Upper lobe of right lung (tissue), 1 donor: ENCODE results near the gene MEA1. TPM values are rescaled to one million over a fixed set of nuclear protein-coding genes. Genes with fewer than 3 reads are reported as not detected.
"Not testable (repeated sequence)": the region's sequence is repeated elsewhere in the genome, so short reads cannot be mapped to it uniquely, and the experiment has no call there.

Experiments used
- ATAC-seq: fragments of 200-7000 bp; cut with Tn5 transposase; one replicate; pipeline ENCODE4 v1.9.1; 2020; ENCODE audit warnings: mild to moderate bottlenecking, moderate library complexity
- DNase-seq: peaks from one replicate; pipeline ENCODE4 v3.0.0-alpha.2; 2020
- H3K27ac ChIP-seq: fragments of 200-600 bp; one replicate; pipeline ENCODE4 v1.8.0; 2022
- H3K27me3 ChIP-seq: fragments of 200-600 bp; one replicate; pipeline ENCODE4 v1.8.0; 2022; ENCODE audit warnings: mild to moderate bottlenecking
- H3K36me3 ChIP-seq: fragments of 200-600 bp; one replicate; pipeline ENCODE4 v1.8.0; 2022
- H3K4me1 ChIP-seq: fragments of 200-600 bp; one replicate; pipeline ENCODE4 v1.8.0; 2022
- H3K4me3 ChIP-seq: fragments of 200-600 bp; one replicate; pipeline ENCODE4 v1.8.0; 2022; ENCODE audit warnings: mild to moderate bottlenecking
- H3K9me3 ChIP-seq: fragments of 200-600 bp; one replicate; pipeline ENCODE4 v1.8.0; 2022
- intact Hi-C: fragments of 100-400 bp; cut with DNase I; formaldehyde crosslinking; loops from one replicate; pipeline ENCODE4 v1.11.0; 2022
- total RNA-seq: library from RNA; stranded (reverse); fragmentation: NEBNext Ultra II Directional; extraction: Animal tissue kit (Norgen Biotek cat#: 25700); gene quantifications from one replicate; pipeline ENCODE4 v1.2.1, GENCODE V29; 2021
- TF ChIP-seq, protein P1 (sequence below): fragments of 200-600 bp; IDR thresholded peaks from one replicate; pipeline ENCODE4 v1.8.0; 2022; ENCODE audit warnings: antibody characterized with exemption
- donor health status: DM: no; HTN: yes; CAD: no; lungs with severe emphysema.

Gene MEA1
- total RNA-seq, 1 donor from 2014 or later, result 45.5 TPM

DNA sequence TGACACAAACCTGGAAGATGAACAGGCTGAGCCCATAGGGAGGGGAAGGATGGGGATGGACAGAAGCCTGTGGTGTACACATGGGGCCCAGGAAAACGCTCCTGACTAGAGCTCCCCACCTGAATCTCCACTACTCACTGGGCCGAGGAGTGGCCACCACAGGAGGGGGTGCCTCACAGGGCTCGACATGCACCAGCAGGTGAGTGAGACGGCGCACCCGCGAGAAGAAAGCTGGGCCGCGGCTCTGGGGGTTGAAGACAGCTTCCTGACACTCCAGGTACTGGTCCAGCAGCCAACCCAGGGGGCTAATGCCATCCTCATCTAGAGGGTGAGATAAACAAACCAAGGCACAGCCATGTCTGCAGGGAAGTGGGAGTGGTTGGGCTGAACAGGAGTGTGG is 29.6 kb upstream of the MEA1 start:
- intact Hi-C loops, result no loop called here
- H3K4me3 ChIP-seq, result no peak overlapping the region
- H3K4me1 ChIP-seq, result no peaks in the 10 kb centered on the region
- peaks cover 70% of the 10 kb centered on the region for H3K36me3 ChIP-seq
- ATAC-seq, result no peak
- H3K27me3 ChIP-seq, result no peaks in the 10 kb centered on the region
- TF ChIP-seq, protein P1, sequence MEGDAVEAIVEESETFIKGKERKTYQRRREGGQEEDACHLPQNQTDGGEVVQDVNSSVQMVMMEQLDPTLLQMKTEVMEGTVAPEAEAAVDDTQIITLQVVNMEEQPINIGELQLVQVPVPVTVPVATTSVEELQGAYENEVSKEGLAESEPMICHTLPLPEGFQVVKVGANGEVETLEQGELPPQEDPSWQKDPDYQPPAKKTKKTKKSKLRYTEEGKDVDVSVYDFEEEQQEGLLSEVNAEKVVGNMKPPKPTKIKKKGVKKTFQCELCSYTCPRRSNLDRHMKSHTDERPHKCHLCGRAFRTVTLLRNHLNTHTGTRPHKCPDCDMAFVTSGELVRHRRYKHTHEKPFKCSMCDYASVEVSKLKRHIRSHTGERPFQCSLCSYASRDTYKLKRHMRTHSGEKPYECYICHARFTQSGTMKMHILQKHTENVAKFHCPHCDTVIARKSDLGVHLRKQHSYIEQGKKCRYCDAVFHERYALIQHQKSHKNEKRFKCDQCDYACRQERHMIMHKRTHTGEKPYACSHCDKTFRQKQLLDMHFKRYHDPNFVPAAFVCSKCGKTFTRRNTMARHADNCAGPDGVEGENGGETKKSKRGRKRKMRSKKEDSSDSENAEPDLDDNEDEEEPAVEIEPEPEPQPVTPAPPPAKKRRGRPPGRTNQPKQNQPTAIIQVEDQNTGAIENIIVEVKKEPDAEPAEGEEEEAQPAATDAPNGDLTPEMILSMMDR, result no peak
- no peak for DNase-seq
- H3K27ac ChIP-seq, result no peak overlapping the region
- no peaks in the 10 kb centered on the region for H3K9me3 ChIP-seq

DNA sequence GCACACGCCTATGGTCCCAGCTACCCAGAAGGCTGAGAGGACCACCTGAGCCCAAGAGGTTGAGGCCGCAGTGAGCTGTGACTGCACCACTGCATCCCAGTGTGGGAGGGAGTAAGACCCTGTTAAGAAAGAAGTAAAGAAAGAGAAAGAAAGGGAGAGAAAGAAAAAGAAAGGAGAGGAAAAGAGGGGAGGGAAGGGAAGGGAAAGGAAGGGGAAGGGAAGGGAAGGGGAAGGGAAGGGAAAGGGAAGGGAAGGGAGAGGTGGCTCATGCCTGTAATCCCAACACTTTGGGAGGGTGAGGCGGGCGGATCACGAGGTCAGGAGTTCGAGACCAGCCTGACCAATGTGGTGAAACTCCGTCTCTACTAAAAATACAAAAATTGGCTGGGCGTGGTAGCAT is 27.7 kb upstream of the MEA1 start:
- DNase-seq, H3K4me3 ChIP-seq, ATAC-seq, H3K9me3 ChIP-seq, intact Hi-C loops, H3K27me3 ChIP-seq, H3K4me1 ChIP-seq, H3K27ac ChIP-seq: not testable (repeated sequence)
- H3K36me3 ChIP-seq, result peaks cover 72% of the 10 kb centered on the region

DNA sequence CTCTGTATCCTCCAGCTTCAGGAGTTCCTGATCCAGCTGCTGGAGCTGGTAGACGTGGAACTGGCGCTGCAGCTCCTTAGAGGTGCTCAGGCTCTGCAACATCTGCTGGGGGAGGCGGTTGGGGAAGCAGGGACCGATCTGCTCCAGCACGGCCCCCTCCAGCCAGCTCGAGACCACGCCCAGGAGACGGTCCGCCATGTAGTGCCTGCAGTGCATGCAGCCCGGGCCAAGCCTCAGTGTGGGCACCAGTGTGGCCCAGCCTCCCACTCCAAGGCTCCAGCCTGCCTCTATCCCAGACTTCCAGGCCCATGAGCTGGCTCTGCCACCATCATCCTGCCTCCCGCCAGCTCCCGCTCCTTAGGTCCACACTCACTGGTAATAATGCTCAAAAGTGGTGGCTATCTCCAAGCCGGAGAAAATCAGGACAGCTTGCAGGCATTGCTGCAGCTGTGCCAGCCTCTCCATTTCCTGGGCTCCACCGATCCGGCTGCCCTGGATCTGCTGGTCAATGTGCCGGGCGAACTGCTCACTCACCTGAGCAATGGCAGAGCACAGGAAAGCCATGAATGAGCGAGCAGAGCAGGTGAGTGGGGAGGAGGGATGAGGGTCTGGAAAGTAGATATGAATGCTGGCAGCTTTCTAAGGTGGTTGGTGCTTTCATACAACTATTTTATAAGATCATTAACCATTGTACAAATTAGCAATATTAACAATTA is 27.0 kb upstream of the MEA1 start:
- peaks cover 71% of the 10 kb centered on the region for H3K36me3 ChIP-seq
- TF ChIP-seq, protein P1, result no peak
- H3K4me3 ChIP-seq, result no peak overlapping the region
- no peaks in the 10 kb centered on the region for H3K27me3 ChIP-seq
- no peaks in the 10 kb centered on the region for H3K9me3 ChIP-seq
- H3K27ac ChIP-seq, result no peak overlapping the region
- DNase-seq (no peak), ATAC-seq (no peak)
- intact Hi-C loops, result no loop called here
- no peaks in the 10 kb centered on the region for H3K4me1 ChIP-seq

DNA sequence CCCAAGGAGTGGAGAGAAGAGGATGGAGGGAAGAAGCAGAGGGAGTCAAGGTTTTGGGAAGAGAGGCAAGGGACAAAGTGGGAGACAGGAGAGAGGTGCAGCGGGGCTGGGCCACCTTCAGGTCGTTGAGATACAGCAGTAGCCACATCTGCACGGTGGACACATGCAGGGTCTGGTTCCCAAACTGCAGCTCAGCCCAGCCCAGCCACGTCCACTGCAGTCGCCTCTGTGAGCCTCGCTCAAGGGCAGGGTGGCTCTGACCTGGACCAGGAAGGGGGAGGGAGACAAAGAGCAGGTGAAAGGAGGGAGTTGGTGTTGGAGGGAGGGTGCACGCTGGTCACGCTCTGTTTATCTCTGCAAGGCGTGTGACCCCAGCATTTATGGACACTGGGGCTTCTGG is 25.0 kb upstream of the MEA1 start:
- intact Hi-C loops, result no loop called here
- no peak overlapping the region for H3K27ac ChIP-seq
- H3K27me3 ChIP-seq, result no peaks in the 10 kb centered on the region
- H3K4me1 ChIP-seq, result no peaks in the 10 kb centered on the region
- TF ChIP-seq, protein P1, result no peak
- H3K36me3 ChIP-seq, result peaks cover 76% of the 10 kb centered on the region
- ATAC-seq (no peak), DNase-seq (no peak)
- H3K9me3 ChIP-seq, result no peaks in the 10 kb centered on the region
- no peak overlapping the region for H3K4me3 ChIP-seq

DNA sequence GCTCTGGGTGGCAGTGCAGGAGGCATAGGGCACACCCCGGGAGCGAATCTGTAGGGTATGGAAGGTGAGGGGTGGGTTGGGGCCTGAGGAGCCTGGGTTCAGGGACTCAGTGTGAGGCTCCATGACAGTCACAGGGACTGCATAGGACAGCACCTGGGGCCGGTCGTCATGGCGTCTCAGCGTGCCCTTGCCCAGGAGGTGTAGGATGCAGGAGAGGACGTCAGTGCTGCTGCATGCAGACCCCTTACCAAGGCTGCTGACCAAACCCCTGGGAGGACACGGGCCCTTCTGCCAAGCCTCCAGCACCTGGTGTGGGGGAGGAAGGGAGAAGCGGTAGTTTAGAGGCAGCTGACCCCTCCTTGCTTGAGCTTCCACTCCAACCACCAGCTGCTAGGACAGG is 24.0 kb upstream of the MEA1 start:
- peak; percentile 18 for ATAC-seq
- DNase-seq, result no peak

DNA sequence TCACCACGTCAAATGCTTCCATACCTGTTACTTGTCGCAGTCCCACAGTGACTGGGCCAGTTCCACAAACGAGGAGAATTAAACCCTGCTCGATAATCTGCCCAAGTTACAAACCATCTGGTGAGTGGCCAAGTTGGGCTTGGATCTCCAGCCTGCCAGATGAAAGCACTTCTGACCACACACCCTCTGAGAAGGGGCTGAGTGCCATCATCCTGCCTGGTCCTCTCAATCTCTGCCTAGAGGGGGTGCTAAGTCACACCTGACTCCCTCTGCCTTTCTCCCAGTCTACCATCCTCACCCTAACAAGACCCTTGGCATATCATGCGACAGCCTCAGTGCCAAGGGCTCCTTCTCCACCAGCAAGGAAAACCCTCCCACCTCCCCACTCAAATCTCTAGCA is 23.5 kb upstream of the MEA1 start:
- Histone ChIP-seq H3K4me3 (no peak overlapping the region), H3K27me3 (no peaks in the 10 kb centered on the region), H3K27ac (no peak overlapping the region), H3K4me1 (no peaks in the 10 kb centered on the region), H3K36me3 (peaks cover 72% of the 10 kb centered on the region), H3K9me3 (no peaks in the 10 kb centered on the region)
- intact Hi-C loops, result no loop called here
- ATAC-seq, result no peak
- no peak for DNase-seq
- TF ChIP-seq, protein P1, result no peak

More for the DNA sequence above, 24.0 kb upstream of the MEA1 start:
- no peak overlapping the region for H3K27ac ChIP-seq
- no peak overlapping the region for H3K4me3 ChIP-seq
- intact Hi-C loops, result no loop called here
- TF ChIP-seq, protein P1, result no peak
- peaks cover 71% of the 10 kb centered on the region for H3K36me3 ChIP-seq
- H3K4me1 ChIP-seq, result no peaks in the 10 kb centered on the region
- no peaks in the 10 kb centered on the region for H3K27me3 ChIP-seq
- H3K9me3 ChIP-seq, result no peaks in the 10 kb centered on the region
